SK-N-SH (cell line): Measurements from ENCODE around the gene GNG12. TPM values are rescaled to one million over a fixed set of nuclear protein-coding genes. Genes with fewer than 3 reads are reported as not detected.
A peak's percentile ranks its signal among the peaks of the same experiment; 100 is the strongest.

Experiments used
- CTCF ChIA-PET: fragments of 300-600, 350-600 bp; formaldehyde crosslinking; extraction: SDS; loops from one replicate; lab custom pipeline; 2021; lab: Yijun Ruan, JAX
- POLR2A ChIA-PET: fragments of 350-600 bp; sonication (Branson Sonifier 250); formaldehyde crosslinking; extraction: SDS; loops from one replicate; lab custom pipeline; 2020; ENCODE audit warnings: antibody characterized with exemption, inconsistent platforms; lab: Yijun Ruan, JAX
- DNase-seq: peaks from one replicate; pipeline ENCODE4 v3.0.0; 2012
- H2AFZ ChIP-seq: fragments of 200-600 bp; sonication (generic); 2 replicates; pipeline ENCODE4 v1.8.1; 2016; ENCODE audit warnings: antibody characterized with exemption, mild to moderate bottlenecking, low read depth
- H3F3A ChIP-seq: fragments of 200-600 bp; sonication (generic); replicated peaks from 2 replicates; pipeline ENCODE3; 2016; ENCODE audit warnings: antibody characterized with exemption, mild to moderate bottlenecking; ENCODE audit not compliant: insufficient read depth
- H3K27ac ChIP-seq, 2 experiments: fragments of 200-500 bp in 1 of 2; fragments of 200-600 bp in 1 of 2; sonication (Bioruptor generic) in 1 of 2; sonication (generic), shearing (Covaris generic) in 1 of 2; 2 replicates each; pipeline versions ENCODE4 v1.5.1 to v1.6.1; 2014 to 2016; ENCODE audit warnings: low read depth in 2 of 2, inconsistent platforms in 1 of 2, low read length in 1 of 2, mild to moderate bottlenecking in 1 of 2, mixed read lengths in 1 of 2
- H3K27me3 ChIP-seq: fragments of 200-600 bp; sonication (generic), shearing (Covaris generic); 2 replicates; pipeline ENCODE4 v1.6.1; 2016; ENCODE audit warnings: mixed run types; ENCODE audit not compliant: insufficient read depth
- H3K36me3 ChIP-seq, 2 experiments: fragments of 200-500 bp in 1 of 2; fragments of 200-600 bp in 1 of 2; sonication (Bioruptor generic) in 1 of 2; sonication (generic) in 1 of 2; replicated peaks in 1 of 2; 2 replicates each; pipeline versions ENCODE3 to v1.5.1; 2014 to 2016; ENCODE audit warnings: low read length in 1 of 2, mild to moderate bottlenecking in 1 of 2; ENCODE audit not compliant: insufficient read depth in 2 of 2, control insufficient read depth in 1 of 2
- H3K4me1 ChIP-seq, 2 experiments: fragments of 200-500 bp in 1 of 2; fragments of 200-600 bp in 1 of 2; sonication (Bioruptor generic) in 1 of 2; sonication (generic), shearing (Covaris generic) in 1 of 2; 2 replicates each; pipeline versions ENCODE4 v1.5.1 to v1.6.1; 2014 to 2016; ENCODE audit warnings: low read depth in 1 of 2, low read length in 1 of 2, mixed run types in 1 of 2; ENCODE audit not compliant: insufficient read depth in 2 of 2, control insufficient read depth in 1 of 2
- H3K4me2 ChIP-seq: fragments of 200-600 bp; sonication (generic), shearing (Covaris generic); 2 replicates; pipeline ENCODE4 v1.6.1; 2017; ENCODE audit warnings: mixed run types
- H3K4me3 ChIP-seq, 2 experiments: fragments of 200-500 bp in 1 of 2; fragments of 200-600 bp in 1 of 2; sonication (Bioruptor generic) in 1 of 2; sonication (generic), shearing (Covaris generic) in 1 of 2; 2 replicates each; pipeline versions ENCODE4 v1.5.1 to v1.8.1; 2014 to 2016; ENCODE audit warnings: low read depth in 2 of 2, inconsistent platforms in 1 of 2, low read length in 1 of 2, mild to moderate bottlenecking in 1 of 2, mixed read lengths in 1 of 2, moderate library complexity in 1 of 2
- H3K79me2 ChIP-seq: fragments of 200-600 bp; sonication (generic); 2 replicates; pipeline ENCODE4 v1.8.1; 2017; ENCODE audit warnings: mild to moderate bottlenecking; ENCODE audit not compliant: insufficient read depth
- H3K9ac ChIP-seq: fragments of 200-600 bp; sonication (generic); 2 replicates; pipeline ENCODE4 v1.6.1; 2017; ENCODE audit warnings: mixed run types
- H3K9me2 ChIP-seq: fragments of 200-600 bp; sonication (generic); 2 replicates; pipeline ENCODE4 v1.6.1; 2017; ENCODE audit warnings: mixed run types
- H3K9me3 ChIP-seq: fragments of 200-600 bp; sonication (generic); 2 replicates; pipeline ENCODE4 v1.6.1; 2017; ENCODE audit warnings: mixed run types, mild to moderate bottlenecking, moderate library complexity
- H4K20me1 ChIP-seq: fragments of 200-600 bp; sonication (generic); 2 replicates; pipeline ENCODE4 v1.6.1; 2017; ENCODE audit warnings: mild to moderate bottlenecking, mixed run types; ENCODE audit not compliant: insufficient read depth
- ELF1 ChIP-seq: IDR thresholded peaks from 2 replicates; pipeline ENCODE4 v1.4.0; 2012
- FOSL2 ChIP-seq: IDR thresholded peaks from 2 replicates; pipeline ENCODE4 v1.4.0; 2012; ENCODE audit warnings: low read depth, mild to moderate bottlenecking, moderate library complexity, borderline replicate concordance
- FOXM1 ChIP-seq: IDR thresholded peaks from 2 replicates; pipeline ENCODE4 v1.4.0; 2012; ENCODE audit warnings: low read depth, mild to moderate bottlenecking
- MEF2A ChIP-seq: IDR thresholded peaks from 2 replicates; pipeline ENCODE4 v1.4.0; 2012; ENCODE audit warnings: low read depth, borderline replicate concordance
- NRF1 ChIP-seq: IDR thresholded peaks from 2 replicates; pipeline ENCODE4 v1.6.1; 2012; ENCODE audit warnings: low read depth, mild to moderate bottlenecking, low read length
- POLR2AphosphoS5 ChIP-seq: IDR thresholded peaks from 2 replicates; pipeline ENCODE4 v1.6.1; 2012; ENCODE audit warnings: low read depth, low read length
- RAD21 ChIP-seq: IDR thresholded peaks from 2 replicates; pipeline ENCODE4 v1.6.1; 2012; ENCODE audit warnings: mild to moderate bottlenecking, low read length
- SIN3A ChIP-seq: IDR thresholded peaks from 2 replicates; pipeline ENCODE4 v1.6.1; 2012; ENCODE audit warnings: low read depth, mild to moderate bottlenecking, low read length, moderate library complexity, borderline replicate concordance
- SMC3 ChIP-seq: IDR thresholded peaks from 2 replicates; pipeline ENCODE4 v1.6.1; 2012; ENCODE audit warnings: low read depth, low read length, improper control_type of control experiment
- USF1 ChIP-seq: IDR thresholded peaks from 2 replicates; pipeline ENCODE4 v1.4.0; 2012; ENCODE audit warnings: low read depth, borderline replicate concordance
- USF2 ChIP-seq: fragments of 150-350 bp; IDR thresholded peaks from 2 replicates; pipeline ENCODE4 v1.6.1; 2017; ENCODE audit warnings: antibody characterized with exemption, low read length, low read depth, borderline replicate concordance
- YY1 ChIP-seq: IDR thresholded peaks from 2 replicates; pipeline ENCODE4 v1.4.0; 2012; ENCODE audit warnings: low read depth, mild to moderate bottlenecking
- WGBS: methylation state at CpG from one replicate; pipeline ENCODE4 v1.1.6; 2017; ENCODE audit warnings: low lambda C conversion rate; 5-methylcytosine and 5-hydroxymethylcytosine counted together
- polyA plus RNA-seq, 3 experiments: library from polyadenylated mRNA; depleted of rRNA; stranded (reverse); fragments of >200 nt; gene quantifications; 2 replicates each; pipeline ENCODE4 v1.2.3, GENCODE V29; 2012

The GNG12 gene
- polyA plus RNA-seq, 1 of the 3 experiments (the other 2 are of a cell fraction) = 41.2 TPM

DNA sequence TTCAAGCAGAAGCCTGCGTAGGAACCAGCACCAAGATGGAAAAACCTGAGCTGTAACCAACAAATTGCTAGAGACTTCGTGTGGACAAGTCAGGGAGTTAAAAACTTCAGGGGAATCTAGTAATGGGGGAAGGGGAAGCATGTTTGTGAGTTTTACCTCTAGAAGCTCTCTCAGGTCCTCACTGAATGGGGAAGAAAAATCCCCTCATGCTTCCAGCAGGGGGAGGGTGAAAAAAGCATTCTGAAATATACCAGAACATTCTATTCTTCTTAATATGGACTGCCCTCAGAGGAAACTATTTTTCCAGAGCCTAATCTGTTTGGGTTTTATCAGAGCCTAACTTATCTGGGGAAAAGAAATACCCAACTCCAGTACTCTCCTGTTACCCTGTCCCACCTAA is 28.6 kb downstream of the GNG12 start:
- no peak for TF ChIP-seq USF2
- TF ChIP-seq RAD21 = no peak
- no peak for TF ChIP-seq YY1
- no peak for TF ChIP-seq POLR2AphosphoS5
- TF ChIP-seq MEF2A = no peak
- TF ChIP-seq FOXM1 = no peak
- no peak for TF ChIP-seq SMC3
- TF ChIP-seq ELF1 = no peak
- no peak for TF ChIP-seq FOSL2
- TF ChIP-seq SIN3A = no peak
- TF ChIP-seq NRF1 = no peak
- TF ChIP-seq USF1 = no peak
- TF ChIP-seq, all 33 proteins: peak for 0
- H3K4me2 ChIP-seq = no peak overlapping the region
- POLR2A ChIA-PET = no interaction called here
- H4K20me1 ChIP-seq = peaks cover 63% of the 10 kb centered on the region
- peaks cover 2 to 22% of the 10 kb centered on the region in 2 experiments for H3K36me3 ChIP-seq
- no peak overlapping the region for H3K9ac ChIP-seq
- H3K27ac ChIP-seq = no peak overlapping the region
- H3K4me1 ChIP-seq = peaks cover 0 to 8% of the 10 kb centered on the region in 2 experiments; a peak in 2 of 4 replicates
- H3F3A ChIP-seq = peaks cover 7% of the 10 kb centered on the region
- H3K79me2 ChIP-seq = peaks cover 100% of the 10 kb centered on the region
- no peaks in the 10 kb centered on the region for H3K9me2 ChIP-seq
- H3K27me3 ChIP-seq = no peaks in the 10 kb centered on the region
- CTCF ChIA-PET = interaction anchor here (0.8 to 1.2 kb wide), 4 partner anchors 38 to 538 kb away, joined by 3 to 4 read pairs (median 4); no protein-coding TSS in a partner anchor
- H3K9me3 ChIP-seq = no peaks in the 10 kb centered on the region
- H3K4me3 ChIP-seq = no peak overlapping the region
- WGBS = 94% methylated on average over 2 of the region's 2 CpGs
- H2AFZ ChIP-seq = no peak overlapping the region
- no peak for DNase-seq

DNA sequence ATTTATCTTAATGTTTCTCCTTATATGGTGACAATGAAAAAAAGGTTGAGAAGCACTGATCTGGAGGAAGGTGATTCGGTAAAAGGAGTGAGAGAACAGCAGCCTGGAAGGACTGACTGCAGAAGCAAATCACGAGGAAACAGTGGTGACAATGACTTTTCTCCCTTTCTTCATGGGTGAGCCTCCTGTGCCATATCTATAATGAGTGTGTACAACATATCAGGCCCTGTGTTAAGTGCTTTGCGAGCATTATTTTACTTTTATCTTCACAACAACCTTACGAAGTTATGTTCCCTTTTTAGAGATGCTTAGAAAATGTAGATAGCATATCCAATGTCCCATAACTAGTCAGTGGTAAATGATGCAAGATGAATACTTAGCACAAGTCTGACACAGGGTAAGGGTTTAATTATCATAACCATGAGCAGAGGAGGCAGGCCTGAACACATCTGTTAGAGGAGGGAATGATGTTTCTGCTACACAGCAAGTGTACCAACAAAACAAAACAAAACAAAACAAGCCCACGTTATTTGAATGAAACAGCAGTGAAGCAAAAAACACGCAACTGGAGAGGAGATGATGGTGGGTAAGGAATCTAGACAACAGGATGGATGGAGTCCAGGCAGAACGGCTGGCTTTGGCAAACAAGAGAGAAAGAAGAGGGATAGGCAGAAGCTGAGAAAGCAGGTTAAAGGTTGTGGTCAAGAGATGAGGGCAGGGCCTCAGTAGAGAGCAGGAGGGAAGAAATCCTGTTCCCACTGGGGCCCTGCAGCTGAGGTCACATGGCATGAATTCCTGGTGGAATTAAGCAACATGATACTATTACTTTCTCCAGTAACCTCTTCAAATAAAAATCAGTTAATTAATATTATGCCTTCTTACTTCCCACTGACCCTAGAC is 29.6 kb downstream of the GNG12 start:
- Histone ChIP-seq H3F3A (peaks cover 7% of the 10 kb centered on the region), H3K36me3 (peaks cover 2 to 17% of the 10 kb centered on the region in 2 experiments), H3K9ac (no peak overlapping the region), H3K4me1 (peaks cover 0 to 8% of the 10 kb centered on the region in 2 experiments; a peak in 2 of 4 replicates), H3K27ac (no peak overlapping the region), H3K4me3 (no peak overlapping the region), H2AFZ (no peak overlapping the region), H3K4me2 (no peak overlapping the region; the same call in none of the 2 replicates), H3K27me3 (no peaks in the 10 kb centered on the region), H3K9me3 (no peaks in the 10 kb centered on the region), H4K20me1 (peaks cover 52% of the 10 kb centered on the region), H3K79me2 (peaks cover 100% of the 10 kb centered on the region), H3K9me2 (no peaks in the 10 kb centered on the region)
- ChIA-PET CTCF (interaction anchor here (0.9 to 1.7 kb wide), 5 partner anchors 17 to 246 kb away, joined by 3 to 4 read pairs (median 4); no protein-coding TSS in a partner anchor), POLR2A (no interaction called here)
- WGBS = 82% methylated on average over 7 of the region's 7 CpGs
- no peak for DNase-seq
- TF ChIP-seq USF1 (peak; percentile 31; the same call in 1 of the 2 replicates), FOXM1 (no peak)
